ENCODE data around the gene MTERF4.
"Not testable (repeated sequence)": the region's sequence is repeated elsewhere in the genome, so short reads cannot be mapped to it uniquely, and the experiment has no call there.

Gene MTERF4

DNA sequence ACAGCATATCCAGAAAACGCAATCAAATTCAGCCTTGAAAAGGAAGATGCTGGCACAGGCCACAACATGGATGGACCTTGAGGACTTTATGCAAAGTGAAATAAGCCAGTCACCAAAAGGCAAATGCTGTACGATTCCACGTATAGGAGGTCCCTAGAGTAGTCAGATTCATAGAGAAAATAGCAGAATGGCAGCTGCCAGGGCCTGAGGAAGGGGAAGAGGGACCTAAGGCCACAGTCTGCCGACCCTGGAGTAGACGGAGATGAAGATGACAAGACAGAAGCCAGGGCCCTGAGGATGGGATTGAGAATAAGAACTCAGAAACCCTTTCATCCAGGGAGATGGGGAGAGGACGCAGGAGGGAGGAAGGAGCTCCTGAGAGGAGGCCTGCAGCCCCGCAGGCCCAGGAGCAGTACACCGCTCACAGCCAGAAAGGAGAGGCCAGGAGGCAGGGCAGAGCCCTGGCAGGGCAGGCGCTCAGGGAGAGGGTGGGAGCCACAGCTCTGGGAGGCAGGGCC is 8.1 kb upstream of the MTERF4 start:
- no peak for DNase-seq

DNA sequence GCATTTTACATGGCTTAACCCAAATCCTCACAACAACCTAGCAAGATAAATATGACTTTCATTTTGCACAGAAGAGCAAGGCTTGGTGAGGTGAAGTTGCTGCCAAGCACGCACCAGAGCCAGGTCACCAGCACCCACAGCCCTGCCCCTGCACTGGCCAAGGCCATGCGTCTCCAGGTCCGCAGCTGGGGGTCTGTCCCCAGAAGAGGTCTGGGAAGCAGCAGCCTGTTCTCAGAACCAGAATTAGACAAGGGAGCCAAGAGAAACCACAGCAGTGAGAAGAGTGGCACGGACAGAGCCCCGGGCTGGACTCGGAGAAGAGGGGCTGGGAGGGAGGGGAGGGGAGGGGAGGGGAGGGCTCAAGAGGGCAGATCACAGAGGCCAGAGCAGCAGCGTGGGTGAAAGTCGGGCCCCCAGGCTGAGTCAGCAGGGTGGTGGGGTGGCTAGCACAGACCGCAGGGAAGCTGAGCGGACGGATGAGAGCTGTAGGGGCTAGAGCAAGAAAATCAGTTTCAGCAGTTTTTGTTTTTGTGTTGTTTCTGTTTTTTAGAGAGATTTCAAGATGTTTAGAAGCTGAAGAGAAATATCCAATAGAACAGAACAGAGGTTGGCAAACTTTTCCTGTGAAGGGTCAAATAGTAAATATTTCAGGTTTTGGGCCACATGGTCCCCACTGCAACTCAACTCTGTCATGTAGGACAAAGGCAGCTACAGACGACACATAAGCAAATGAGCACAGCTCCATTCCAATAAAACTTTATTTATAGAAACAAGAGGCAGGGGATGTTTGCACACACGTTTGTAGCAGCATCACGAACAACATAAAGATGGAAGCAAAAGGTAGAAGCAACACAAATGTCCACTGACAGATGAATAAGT is 7.4 kb upstream of the MTERF4 start:
- DNase-seq: peak in 1 of 2 experiments; percentile 18

DNA sequence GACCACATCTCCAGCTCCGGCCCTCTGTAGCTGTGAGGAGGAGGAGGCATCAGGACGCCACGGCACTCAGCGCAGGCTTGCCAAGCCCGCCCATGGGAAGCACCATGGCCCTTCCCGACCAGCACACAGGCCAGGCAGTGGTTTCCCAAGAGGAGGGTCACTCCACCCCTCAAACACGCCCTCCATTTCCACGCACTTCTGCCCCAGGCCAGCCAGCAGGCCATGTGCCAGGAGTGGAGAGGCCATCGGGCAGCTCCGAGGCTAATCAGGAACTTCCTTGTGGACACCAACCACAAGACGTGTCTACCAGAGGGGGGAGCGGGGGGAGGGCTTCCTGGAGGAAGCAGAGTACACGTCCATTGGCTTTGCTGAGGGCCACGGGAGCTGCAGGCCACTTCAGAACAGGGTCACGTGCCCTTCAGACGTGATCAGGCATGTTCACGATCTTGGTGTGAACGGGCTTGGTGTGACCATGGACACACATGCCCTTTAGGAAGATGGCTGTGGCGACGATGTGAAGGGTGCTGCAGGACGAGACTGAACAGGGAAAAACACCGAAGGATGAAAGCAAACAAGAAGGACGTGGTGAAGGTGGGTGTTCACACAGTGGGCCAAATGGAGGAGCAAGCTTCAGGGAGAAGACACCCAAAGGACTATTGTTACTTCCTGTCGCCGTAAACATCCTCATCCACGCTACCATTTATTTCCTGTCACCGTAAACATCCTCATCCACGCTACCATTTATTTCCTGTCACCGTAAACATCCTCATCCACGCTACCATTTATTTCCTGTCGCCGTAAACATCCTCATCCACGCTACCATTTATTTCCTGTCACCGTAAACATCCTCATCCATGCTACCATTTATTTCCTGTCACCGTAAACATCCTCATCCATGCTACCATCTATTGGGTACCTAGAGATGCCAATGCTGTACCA is 6.5 kb upstream of the MTERF4 start:
- DNase-seq: no peak

DNA sequence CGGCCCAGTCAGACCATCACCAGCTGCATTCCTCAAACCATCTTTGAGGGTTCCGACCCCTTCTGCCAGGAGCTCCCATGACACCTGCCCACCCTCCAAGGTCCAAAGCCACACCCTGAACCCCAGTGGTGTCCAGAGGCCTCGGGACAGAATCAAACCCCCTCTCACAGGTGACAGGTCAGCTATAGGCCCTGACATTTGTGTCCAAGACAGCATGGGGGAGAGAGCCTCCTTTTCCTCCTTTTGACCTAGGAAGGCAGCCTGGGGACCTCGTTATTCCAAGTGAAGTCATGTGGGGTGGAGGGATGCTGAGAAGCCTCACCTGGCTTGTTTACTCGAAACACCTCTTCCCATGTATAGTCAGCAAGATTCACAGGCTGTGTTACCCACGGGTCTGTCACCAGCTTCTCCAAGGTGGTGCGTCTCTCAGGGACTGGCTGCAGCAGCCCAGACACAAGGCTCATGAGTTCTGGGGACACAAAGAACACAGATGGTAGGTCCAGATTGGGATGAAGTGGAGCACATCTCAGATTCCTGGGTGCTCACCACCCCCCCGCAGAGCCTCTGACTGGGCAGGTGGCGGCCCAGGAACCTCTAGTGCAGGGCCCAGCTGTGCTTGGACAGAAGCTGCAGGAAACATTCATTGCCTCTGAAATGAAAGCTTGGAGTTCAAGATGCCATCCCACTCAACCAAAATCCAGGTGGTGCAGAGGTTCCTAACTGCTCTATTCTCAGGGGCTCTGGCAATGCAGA is 5.1 kb upstream of the MTERF4 start:
- no peak for DNase-seq

DNA sequence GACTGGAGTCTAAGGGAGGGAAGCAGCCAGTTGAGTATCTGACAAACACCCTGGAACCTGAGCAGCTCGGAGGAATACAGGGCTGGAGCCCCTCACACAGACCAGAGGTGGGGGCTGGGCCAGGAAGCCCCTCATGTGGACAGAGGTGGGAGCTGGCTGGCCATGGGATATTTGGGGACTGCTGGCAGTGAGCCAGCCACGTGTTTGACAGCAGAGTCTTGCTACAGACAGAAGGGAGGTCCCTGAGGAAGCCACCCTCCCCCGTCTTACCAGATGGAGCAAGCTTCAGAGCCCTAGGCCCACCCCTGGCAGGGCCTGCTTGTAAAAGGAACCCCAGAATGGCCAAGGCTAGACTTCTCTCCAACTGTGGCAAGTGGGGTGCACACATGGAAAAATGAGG is 3.6 kb upstream of the MTERF4 start:
- no peak for DNase-seq

DNA sequence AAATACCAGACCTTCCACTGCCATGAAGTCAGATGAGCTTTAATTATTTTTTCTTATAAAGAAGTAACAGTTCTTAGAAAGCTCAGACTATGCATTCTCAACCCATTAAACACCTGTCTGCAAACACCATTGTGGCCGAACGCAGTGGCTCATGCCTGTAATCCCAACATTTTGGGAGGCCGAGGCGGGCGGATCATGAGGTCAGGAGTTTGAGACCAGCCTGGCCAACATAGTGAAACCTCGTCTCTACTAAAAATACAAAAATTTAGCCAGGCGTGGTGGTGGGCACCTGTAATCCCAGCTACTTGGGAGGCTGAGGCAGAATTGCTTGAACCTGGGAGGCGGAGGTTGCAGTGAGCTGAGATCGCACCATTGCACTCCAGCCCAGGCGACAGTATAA is 2.5 kb upstream of the MTERF4 start:
- DNase-seq: not testable (repeated sequence)

DNA sequence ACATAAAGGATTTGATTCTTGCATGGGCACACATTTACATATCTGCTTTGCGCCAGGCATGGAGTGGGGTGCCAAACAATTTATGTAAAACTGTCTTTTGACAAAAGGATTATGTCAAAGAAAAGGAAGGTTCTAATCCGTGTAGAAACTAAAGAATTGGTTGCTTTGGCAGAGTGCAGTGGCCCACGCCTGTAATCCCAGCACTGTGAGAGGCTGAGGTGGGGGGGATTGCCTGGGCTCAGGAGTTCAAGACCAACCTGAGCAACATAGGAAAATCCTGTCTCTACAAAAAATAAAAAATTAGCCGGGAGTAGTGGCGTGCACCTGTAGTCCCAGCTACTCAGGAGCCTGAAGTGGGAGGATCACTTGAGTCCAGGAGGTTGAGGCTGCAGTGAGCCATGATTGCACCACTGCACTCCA is 1.1 kb upstream of the MTERF4 start:
- DNase-seq: no peak

DNA sequence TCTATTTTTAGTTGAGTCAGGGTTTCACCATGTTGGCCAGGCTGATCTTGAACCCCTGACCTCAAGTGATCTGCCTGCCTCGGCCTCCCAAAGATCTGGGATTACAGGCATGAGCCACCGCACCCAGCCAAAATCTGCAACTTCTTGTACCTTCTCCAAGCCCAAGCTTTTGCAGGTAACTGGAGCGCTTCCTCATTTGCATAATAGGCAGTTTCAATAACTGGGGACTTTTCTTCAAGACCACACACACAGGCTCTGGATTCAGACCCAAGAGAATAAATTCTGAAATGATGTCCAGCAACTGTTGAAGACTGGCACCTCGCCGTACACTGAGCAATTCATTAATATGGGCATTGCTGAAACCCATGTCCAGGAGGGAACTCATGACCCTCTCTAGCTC is 2.8 kb downstream of the MTERF4 start:
- no peak for DNase-seq

DNA sequence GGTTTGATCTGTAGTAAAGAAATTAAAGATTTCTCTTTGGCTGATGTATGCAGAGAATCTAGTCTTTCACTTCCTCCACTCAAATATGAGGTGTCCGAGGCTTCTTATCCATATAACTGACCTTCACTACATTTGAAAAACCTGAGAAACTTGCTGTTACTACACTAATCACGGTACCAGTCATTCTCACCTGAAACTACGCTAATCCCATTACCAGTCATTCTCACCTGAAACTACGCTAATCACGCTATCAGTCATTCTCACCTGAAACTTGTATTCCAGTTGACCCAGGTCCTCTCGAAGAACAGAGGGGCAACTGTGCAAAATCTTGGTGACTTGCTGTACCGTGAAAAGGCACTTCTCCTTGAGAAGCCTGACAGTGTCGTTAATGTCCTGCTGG is 5.1 kb downstream of the MTERF4 start:
- DNase-seq: no peak

DNA sequence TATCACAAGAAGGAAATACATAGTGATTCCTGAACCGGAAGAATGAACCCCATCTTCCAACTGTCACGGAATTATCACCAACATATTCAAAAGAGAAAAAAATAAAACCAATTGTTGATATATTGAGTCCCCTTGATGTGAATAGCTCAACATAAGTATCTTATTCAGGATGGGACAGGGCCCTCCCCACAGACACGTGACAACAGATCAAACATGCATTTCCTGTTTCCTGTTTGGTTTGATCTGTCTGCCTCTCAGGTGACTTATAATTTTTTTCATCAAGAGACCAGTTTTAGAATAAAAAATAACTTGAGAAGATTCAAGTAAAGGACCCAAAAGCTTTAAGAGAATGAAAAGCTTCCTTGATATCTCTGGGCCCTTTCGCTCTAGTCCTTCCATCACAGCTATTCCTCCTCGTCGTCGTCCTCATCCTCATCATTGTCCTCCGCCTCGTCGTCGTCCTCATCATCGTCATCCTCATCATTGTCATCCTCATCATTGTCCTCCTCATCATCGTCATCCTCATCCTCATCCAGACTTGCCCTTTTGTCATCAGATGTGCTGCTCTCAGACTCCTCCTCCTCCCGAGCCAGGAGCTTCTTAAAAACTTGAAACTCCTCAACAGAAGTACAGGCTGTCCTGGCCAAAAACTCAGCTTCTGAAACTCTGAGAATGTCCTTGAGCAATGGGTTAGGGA is 6.3 kb downstream of the MTERF4 start:
- no peak for DNase-seq

DNA sequence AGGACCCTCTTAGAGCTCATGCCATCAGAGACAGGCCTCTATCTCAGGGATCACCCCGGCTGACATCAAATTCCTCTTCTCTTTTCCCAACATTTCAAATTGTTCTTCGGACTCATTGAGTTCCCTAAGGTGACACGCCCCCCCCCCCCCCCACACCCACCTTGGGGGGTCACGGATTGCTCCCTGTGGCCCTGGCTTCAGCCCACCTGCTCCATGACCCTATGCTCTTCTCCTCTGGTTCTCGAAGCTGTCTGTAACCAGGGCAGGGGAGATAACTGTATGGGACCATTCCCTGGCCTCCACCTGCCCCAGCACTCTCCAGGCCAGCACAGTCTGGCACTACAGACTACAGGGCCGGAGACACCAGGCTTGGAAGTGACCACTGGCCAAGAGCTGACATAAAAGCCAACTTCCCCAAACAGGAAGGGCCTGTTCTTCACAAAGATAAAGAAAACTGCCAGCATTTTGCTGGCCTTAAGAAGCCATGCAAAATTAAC is 7.1 kb downstream of the MTERF4 start:
- no peak for DNase-seq

DNA sequence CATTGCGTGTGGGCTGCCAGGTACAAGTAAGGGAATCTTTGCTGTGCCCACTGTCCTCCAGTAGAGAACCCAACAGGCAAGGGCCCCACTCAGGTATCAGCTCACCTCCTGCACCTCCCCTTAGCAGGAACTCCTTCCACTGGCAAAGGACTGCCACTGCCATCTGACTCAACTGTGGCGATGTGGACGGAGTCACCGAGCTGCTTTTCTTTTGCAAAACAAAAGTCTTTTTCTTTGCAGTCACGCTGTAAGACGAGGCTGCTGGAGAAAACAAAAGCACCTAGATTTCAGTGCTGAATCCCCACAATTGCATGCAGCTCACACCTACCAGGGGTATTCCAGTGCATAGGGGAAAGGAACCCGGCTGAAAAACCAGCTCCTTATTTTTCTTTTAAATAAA is 7.9 kb downstream of the MTERF4 start:
- no peak for DNase-seq

DNA sequence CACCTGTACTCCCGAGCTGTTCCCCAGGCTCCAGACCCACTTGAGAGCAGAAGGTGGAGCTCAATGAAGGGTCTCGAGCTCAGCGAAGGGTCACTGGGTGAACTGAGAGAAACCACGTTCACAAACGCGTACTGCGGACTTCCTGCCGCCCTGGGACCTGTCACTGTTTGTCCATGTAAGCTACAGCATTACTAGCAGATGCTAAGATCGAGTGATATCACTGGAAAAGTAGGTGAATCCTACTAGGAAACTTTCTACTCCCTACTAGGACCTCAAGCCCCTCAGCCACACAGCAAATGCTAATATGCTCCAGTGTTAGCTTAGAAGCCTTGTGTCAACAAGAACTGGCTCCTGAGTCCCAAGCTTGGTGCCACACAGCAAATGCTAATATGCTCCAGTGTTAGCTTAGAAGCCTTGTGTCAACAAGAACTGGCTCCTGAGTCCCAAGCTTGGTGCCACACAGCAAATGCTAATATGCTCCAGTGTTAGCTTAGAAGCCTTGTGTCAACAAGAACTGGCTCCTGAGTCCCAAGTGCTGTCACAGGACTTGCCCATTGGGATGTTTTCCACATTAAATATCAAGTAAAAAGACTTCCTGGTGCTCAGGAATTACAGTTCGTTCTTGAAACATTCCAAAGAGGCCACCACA is 8.8 kb downstream of the MTERF4 start:
- peak; percentile 56 to 70 for DNase-seq

DNA sequence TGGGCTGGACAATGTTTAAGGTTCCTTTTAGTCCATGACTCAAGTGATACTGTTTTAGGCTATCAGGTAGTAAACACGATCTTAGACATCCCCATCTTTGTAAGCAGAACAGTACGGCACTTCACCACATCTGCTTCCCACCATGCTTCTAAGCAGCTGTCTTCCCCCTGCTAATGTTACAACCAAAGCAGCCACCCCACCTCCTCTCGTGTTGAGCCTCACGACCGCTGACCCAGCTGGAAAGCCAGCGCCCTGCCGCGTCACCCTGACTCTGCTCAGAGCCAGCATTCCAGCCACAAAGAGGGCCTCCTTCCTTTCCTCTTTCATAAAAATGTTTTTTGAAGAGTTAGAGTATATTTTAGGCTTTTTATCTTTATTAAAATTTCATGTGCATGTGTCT is 9.4 kb downstream of the MTERF4 start:
- peak in 1 of 2 experiments; percentile 49 for DNase-seq

DNA sequence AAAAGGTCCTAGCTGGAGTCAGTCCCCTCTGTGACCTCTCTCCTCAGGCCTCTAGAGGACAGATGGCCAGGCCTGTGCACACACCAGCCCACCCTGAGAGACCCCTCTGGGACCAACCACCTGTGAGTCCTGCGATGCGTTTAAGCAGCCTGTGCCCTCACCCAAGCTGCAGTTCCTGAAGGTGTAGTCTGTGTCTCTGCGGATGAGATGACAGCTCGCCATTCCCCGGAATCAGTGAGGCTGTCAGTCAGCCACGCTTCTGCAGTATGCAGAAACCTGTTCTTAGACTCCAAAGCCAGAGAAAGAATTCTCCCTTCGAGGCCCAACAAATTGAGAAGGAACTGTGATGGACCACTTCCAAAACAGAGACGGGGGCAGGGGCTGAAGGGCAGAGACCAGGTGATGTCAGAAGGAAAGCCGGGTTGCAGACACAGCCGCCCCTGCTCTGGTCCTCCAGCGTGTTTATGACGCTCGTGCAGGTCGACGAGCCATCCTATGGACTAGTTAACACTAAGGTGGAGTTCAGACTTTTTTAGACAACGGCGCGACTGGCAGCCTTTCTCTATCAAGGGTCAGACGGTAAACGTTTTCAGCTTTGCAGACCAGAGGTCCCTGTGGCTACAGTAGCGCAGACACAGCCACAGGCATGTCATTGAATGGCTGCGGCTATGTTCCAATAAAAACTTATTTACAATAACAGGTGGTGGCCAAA is 10.2 kb downstream of the MTERF4 start:
- no peak for DNase-seq

DNA sequence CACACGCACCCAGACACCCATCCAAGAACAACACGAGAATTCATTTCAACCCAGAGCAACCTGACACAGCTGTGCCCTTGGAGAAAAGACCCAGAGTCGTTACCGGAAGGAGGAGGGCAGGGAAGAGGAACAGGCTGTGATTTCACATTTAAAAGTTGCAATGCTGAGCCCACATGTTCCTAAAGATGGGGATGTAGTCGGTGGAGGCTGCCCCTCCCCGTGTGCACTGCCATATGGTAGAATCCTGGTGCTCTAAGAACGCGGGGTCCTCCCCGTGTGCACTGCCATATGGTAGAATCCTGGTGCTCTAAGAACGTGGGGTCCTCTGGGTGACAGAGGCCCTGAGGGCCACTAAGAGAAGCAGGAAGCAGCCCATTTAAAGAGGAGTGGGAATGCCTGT is 10.9 kb downstream of the MTERF4 start:
- DNase-seq: no peak

DNA sequence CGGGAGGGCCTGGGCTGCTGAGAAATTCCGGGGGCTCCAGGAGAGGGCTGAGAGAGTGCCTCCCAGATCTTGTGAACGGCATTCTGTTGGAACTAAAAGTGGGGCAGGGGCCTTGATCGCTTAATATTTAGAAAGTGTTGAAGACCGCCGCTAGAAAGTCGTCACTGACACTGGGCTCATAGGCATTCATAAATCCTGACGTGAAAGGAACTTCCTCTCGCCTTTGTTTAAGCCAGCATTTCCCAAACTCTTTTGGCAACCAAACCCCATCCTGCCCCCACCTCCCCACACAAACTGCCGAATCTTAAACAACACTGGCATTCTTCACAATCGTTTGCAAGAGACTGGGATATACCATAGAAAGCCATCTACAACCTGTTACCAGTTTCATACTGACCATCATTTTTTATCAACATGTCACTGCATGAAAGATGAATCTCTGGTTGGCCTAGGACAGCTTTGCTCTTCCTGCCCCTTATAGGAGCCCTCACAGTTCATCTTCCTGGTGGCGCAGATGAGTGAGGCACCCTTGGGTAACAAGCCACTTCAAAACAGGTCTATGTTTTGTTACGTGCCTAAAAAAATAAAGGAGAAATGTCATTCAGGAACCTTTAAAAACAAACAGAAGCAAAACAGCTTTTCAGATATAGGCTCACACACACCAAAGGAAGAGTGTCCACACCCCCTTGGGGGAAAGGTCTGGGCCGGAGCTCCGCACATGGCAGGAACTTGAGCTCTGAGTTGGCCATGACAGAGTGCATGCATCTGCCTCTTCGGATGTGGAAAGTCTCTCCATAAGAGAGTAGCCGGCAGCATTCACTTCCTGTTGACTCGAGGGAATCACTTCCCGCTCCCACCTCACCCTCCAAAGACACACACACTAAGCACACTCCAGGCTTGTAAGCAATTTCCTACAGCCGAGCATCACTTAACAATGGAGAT is 13.0 kb downstream of the MTERF4 start:
- DNase-seq: no peak

DNA sequence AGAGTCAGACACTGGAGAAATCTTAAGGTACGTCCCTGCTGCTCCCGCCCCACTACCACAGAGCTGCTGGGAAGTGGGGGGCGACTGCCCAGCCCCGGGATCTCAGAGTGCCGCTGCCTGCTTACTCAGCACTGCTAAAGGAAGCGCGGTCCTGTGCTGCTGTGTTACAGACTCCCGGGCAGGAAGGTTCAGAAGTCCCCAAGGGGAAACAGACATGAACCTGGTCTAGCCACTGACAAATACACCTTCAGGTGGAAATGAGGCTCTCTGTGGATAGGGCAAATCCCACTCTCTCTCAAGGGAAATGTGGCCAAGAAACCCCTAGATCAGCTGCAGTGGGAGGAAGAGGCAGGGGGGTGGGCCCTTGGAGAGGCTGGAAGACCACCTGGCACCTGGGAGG is 13.7 kb downstream of the MTERF4 start:
- no peak for DNase-seq

DNA sequence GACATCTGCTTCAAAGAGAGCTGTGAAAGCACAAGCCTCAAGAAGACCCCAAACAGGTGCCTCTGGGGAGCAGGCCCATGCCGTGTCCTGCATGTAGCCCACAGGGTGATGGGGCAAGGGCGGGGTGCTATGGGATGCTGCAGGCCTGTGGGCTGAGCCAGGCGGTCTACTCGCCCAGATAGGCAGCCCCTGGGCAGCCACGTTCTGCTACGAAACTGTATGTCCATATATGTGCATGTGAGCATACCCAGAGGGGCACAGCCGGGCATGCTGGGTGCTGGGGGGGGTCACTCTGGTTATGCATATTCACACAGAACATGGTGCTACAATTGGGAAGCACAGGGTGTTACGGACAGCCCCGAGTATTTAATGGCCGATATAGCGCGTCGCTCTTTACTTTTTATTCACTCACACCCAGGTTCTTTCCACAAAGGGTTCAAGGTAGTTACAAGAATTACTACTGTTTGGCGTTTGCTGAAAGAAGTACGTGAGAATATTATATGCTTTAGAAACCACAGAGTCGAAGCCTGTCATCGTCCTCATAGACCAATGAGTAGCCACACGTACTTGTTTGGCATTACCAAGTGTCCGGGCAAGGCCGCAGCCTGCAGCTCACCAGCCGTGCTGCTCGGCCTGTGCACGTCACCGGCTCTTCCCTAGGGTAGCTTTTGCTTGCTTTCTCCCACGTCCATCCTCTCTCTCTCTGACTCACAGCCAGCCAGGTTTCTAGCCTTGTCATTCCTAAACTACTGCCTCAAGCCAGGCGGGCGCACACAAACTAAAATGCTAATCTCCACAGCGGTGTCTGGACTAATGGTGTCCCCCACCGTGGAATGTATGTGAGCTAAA is 14.4 kb downstream of the MTERF4 start:
- no peak for DNase-seq
